Mucosa of descending colon (tissue), 3 donors: Measurements from ENCODE around the gene EPS8L3. TPM values are rescaled to one million over a fixed set of nuclear protein-coding genes. Genes with fewer than 3 reads are reported as not detected.

Source experiments
- ATAC-seq: fragments of 200-7000 bp; cut with Tn5 transposase; one replicate; pipeline ENCODE4 v1.9.1; 2020; ENCODE audit warnings: mild to moderate bottlenecking, moderate library complexity
- DNase-seq, 3 donors: peaks; one replicate each; pipeline ENCODE4 v3.0.0-alpha.2; 2020
- H3K36me3 ChIP-seq: fragments of 200-600 bp; one replicate; pipeline ENCODE4 v1.8.0; 2021; ENCODE audit warnings: low read depth, mild to moderate bottlenecking
- H3K4me1 ChIP-seq: fragments of 200-600 bp; one replicate; pipeline ENCODE4 v1.8.0; 2021; ENCODE audit warnings: low read depth, mild to moderate bottlenecking
- H3K4me3 ChIP-seq: fragments of 200-600 bp; one replicate; pipeline ENCODE4 v1.8.0; 2021; ENCODE audit warnings: mild to moderate bottlenecking
- H3K9me3 ChIP-seq: fragments of 200-600 bp; one replicate; pipeline ENCODE4 v1.8.0; 2021; ENCODE audit warnings: mild to moderate bottlenecking
- intact Hi-C, 2 donors: fragments of 100-400 bp; cut with DNase I in 1 of 2; cut with micrococcal nuclease in 1 of 2; formaldehyde crosslinking; loops; one replicate each; pipeline versions ENCODE4 v1.11.0 to v1.11.1; 2022; cut with DNase I, micrococcal nuclease
- total RNA-seq, 3 donors: library from RNA; stranded (reverse); fragmentation: NEBNext Ultra II Directional in 2 of 3; extraction: Animal tissue kit (Norgen Biotek cat#: 25700) in 2 of 3; gene quantifications; one replicate each; pipeline versions ENCODE4 v1.2.1 to v1.2.4, GENCODE V29; 2021 to 2023
- TF ChIP-seq, protein P1 (sequence below): fragments of 200-600 bp; IDR thresholded peaks from one replicate; pipeline ENCODE4 v1.8.0; 2022; ENCODE audit warnings: antibody characterized with exemption, mild to moderate bottlenecking
- donor health status: DM: no; HTN: no; CAD: no; lungs with moderate emphysema.
- donor health status: DM: no; HTN: no; CAD: no.
- donor health status: DM: no; HTN: yes; CAD: no.

EPS8L3 gene
- total RNA-seq, 3 donors from 2014 or later = 211 to 539 (median 356) TPM

DNA sequence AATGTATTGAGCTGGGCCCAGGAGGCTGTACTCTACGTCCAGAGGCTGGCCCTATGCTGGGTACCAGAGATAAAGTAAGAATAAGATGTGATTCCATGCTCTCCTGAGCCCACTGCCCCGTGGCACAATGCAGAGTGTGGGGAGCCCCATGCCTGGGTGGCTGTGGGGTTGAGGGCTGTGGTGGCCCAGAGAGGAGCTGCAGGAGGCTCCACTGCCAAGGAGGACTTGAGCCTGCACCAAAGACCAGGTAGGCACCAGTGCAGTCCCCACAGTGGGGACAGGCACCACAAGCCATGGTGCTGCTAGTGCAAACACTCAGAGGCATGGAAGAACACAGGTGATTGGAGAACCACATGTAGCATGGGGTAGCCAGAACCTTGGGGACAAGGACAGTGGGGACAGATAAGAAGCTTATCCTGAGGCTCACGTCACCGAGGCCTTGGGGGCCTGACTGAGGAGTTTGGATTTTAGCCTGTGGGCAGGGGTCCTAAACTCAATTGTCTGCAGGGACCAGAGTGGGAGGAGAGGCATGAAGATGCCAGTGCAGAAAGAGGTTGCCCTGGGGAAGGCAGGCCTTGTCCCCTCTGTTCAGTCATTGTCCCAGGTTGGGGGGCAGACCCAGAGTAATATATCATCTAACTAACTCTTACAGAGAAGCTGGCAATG, 21.9 kb upstream of the EPS8L3 start:
- Histone ChIP-seq H3K36me3 (no peaks in the 10 kb centered on the region), H3K4me1 (peaks cover 29% of the 10 kb centered on the region), H3K4me3 (no peak overlapping the region), H3K9me3 (no peaks in the 10 kb centered on the region)
- TF ChIP-seq, protein P1, sequence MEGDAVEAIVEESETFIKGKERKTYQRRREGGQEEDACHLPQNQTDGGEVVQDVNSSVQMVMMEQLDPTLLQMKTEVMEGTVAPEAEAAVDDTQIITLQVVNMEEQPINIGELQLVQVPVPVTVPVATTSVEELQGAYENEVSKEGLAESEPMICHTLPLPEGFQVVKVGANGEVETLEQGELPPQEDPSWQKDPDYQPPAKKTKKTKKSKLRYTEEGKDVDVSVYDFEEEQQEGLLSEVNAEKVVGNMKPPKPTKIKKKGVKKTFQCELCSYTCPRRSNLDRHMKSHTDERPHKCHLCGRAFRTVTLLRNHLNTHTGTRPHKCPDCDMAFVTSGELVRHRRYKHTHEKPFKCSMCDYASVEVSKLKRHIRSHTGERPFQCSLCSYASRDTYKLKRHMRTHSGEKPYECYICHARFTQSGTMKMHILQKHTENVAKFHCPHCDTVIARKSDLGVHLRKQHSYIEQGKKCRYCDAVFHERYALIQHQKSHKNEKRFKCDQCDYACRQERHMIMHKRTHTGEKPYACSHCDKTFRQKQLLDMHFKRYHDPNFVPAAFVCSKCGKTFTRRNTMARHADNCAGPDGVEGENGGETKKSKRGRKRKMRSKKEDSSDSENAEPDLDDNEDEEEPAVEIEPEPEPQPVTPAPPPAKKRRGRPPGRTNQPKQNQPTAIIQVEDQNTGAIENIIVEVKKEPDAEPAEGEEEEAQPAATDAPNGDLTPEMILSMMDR = no peak
- DNase-seq (peak in 2 of 3 donors; percentile 9 to 33), ATAC-seq (no peak)
- intact Hi-C loops = no loop called here

- peak in 1 of 3 donors; percentile 29 for DNase-seq
- Histone ChIP-seq H3K4me3 (no peak overlapping the region), H3K36me3 (no peaks in the 10 kb centered on the region), H3K4me1 (peaks cover 29% of the 10 kb centered on the region), H3K9me3 (no peaks in the 10 kb centered on the region)
- TF ChIP-seq, protein P1 = no peak
- intact Hi-C loops = no loop called here
- ATAC-seq = no peak
These were observed 21.0 kb upstream of the EPS8L3 start for GRCh38 chr1:109784551-109785252.

DNA sequence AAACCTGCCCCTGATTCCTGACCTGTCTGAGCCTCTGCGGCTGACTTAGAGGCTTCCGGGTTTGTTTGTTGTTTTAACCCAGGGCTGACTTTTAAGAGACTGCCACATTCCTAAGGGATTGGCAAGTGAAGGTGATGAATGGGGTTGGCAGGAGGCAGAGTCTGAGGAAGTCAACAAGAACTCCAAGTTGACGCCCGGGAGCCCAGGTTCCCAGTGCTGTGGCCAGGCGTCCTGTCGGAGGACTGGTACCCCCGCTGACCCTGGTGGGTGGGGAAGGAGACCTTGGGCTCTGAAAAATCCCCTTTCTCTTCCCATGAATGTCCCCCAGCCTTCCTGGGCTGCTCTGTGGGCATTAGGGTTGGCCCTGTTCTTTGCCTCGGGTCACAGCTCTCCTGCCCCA, 19.7 kb upstream of the EPS8L3 start:
- intact Hi-C loops = no loop called here
- DNase-seq = peak in 2 of 3 donors; percentile 45 to 46
- Histone ChIP-seq H3K36me3 (no peaks in the 10 kb centered on the region), H3K9me3 (no peaks in the 10 kb centered on the region), H3K4me3 (no peak overlapping the region), H3K4me1 (peaks cover 22% of the 10 kb centered on the region)
- peak; percentile 42 for ATAC-seq
- TF ChIP-seq, protein P1 = no peak

DNA sequence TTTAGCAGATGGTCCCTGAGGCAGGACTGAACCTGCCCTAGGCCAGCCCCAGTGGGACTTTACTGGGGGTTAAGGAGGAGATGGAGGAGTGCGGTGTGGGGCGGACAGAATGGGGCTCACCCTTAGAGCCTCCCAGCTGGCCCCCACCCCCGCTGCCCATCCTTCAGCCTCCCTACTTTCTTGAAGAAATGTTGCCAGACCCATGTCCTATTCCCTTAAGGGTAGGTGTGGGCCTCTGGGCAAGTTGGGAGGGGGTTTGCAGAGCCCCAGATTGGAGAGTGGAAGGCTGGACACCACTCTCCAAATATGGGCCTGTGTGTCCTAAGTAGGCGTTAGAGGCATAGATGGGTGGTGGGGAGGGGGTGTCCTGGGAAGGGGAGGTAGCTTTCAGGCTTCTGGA, 19.2 kb upstream of the EPS8L3 start:
- Histone ChIP-seq H3K9me3 (no peaks in the 10 kb centered on the region), H3K36me3 (no peaks in the 10 kb centered on the region), H3K4me1 (peaks cover 22% of the 10 kb centered on the region), H3K4me3 (no peak overlapping the region)
- TF ChIP-seq, protein P1 = no peak
- intact Hi-C loops = no loop called here
- ATAC-seq = no peak
- DNase-seq = peak in 2 of 3 donors; percentile 42 to 45

DNA sequence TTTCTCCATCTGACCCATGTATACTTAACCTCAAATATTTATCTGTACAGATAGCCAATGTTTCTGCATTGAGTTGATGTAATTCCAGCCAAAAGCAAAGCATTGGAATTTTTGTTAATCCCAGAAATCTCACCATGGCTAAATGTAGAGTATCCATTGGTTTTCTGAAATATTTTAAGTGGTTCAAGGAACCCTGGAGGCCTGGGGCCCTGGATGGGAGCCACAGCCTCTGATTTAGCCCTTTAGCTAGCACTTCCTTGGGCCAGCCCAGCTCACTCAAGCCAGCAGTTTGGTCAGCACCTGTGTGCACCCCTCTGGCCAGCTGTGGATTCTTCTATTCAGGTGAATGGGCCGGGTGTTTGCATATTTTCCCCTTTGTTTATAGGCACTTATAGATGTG, 18.8 kb upstream of the EPS8L3 start:
- H3K4me1 ChIP-seq = peaks cover 22% of the 10 kb centered on the region
- TF ChIP-seq, protein P1 = no peak
- intact Hi-C loops = no loop called here
- H3K4me3 ChIP-seq = no peak overlapping the region
- ATAC-seq (no peak), DNase-seq (peak in 2 of 3 donors; percentile 52 to 60)
- H3K36me3 ChIP-seq = no peaks in the 10 kb centered on the region
- H3K9me3 ChIP-seq = no peaks in the 10 kb centered on the region
